Gastroesophageal sphincter (tissue), 3 donors: ENCODE measurements around the gene FAM83E.

Source experiments
- POLR2A ChIP-seq, 2 donors: fragments of 450-650 bp; IDR thresholded peaks; one replicate each; pipeline ENCODE4 v1.6.1; 2017; ENCODE audit warnings: antibody characterized with exemption in 2 of 2, mild to moderate bottlenecking in 2 of 2, moderate library complexity in 1 of 2
- POLR2AphosphoS5 ChIP-seq: sonication (generic); formaldehyde crosslinking; IDR thresholded peaks from one replicate; pipeline ENCODE4 v1.6.1; 2017; ENCODE audit warnings: antibody characterized with exemption
- TF ChIP-seq, protein P1 (sequence below), 4 experiments: fragments of 200-600 bp in 2 of 4; fragments of 450-650 bp in 2 of 4; sonication (generic) in 1 of 4; IDR thresholded peaks; one replicate each; pipeline ENCODE4 v1.5.1; 2017 to 2019; ENCODE audit warnings: antibody characterized with exemption in 4 of 4, mild to moderate bottlenecking in 2 of 4, moderate library complexity in 2 of 4

DNA sequence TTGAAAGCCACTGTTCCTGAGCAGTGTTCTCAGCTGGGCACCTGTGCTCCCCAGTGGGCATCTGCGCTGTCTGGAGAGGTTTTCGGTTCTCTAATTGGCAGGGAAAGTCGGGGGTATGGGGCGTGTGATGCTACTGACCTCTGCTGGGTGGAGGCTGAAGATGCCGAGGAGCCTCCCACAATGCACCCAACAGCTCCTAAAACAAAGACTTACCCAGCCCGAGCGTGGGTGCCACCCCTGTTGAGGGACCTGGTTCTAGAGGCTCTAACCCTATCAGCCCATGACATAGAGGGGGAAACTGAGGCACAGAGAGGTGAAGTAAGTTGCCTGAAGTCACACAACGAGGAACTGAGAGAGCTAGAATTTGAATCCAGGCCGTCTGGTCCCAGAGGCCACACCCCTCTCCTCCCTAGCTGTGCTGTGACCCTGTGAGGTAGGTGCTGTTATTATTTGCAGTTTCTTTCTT, 6.0 kb downstream of the FAM83E start:
- TF ChIP-seq POLR2A (IDR thresholded peaks at IDR 0.05): no peak
- TF ChIP-seq POLR2AphosphoS5: no peak
- TF ChIP-seq, protein P1, sequence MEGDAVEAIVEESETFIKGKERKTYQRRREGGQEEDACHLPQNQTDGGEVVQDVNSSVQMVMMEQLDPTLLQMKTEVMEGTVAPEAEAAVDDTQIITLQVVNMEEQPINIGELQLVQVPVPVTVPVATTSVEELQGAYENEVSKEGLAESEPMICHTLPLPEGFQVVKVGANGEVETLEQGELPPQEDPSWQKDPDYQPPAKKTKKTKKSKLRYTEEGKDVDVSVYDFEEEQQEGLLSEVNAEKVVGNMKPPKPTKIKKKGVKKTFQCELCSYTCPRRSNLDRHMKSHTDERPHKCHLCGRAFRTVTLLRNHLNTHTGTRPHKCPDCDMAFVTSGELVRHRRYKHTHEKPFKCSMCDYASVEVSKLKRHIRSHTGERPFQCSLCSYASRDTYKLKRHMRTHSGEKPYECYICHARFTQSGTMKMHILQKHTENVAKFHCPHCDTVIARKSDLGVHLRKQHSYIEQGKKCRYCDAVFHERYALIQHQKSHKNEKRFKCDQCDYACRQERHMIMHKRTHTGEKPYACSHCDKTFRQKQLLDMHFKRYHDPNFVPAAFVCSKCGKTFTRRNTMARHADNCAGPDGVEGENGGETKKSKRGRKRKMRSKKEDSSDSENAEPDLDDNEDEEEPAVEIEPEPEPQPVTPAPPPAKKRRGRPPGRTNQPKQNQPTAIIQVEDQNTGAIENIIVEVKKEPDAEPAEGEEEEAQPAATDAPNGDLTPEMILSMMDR (IDR thresholded peaks at IDR 0.05): no peak
